ENCODE results near the gene STK16.

STK16 gene

GRCh38 chr2:219266886-219267285 is 21.6 kb downstream of the STK16 start:
- no peak for DNase-seq (ENCODE audit: low read depth)
- H3K4me3 ChIP-seq (ENCODE audit: low read length), result no peak overlapping the region
- TF ChIP-seq, protein P1, sequence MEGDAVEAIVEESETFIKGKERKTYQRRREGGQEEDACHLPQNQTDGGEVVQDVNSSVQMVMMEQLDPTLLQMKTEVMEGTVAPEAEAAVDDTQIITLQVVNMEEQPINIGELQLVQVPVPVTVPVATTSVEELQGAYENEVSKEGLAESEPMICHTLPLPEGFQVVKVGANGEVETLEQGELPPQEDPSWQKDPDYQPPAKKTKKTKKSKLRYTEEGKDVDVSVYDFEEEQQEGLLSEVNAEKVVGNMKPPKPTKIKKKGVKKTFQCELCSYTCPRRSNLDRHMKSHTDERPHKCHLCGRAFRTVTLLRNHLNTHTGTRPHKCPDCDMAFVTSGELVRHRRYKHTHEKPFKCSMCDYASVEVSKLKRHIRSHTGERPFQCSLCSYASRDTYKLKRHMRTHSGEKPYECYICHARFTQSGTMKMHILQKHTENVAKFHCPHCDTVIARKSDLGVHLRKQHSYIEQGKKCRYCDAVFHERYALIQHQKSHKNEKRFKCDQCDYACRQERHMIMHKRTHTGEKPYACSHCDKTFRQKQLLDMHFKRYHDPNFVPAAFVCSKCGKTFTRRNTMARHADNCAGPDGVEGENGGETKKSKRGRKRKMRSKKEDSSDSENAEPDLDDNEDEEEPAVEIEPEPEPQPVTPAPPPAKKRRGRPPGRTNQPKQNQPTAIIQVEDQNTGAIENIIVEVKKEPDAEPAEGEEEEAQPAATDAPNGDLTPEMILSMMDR (conservative IDR thresholded peaks at IDR 0.05; ENCODE audit: low read length), result no peak

GRCh38 chr2:219268294-219268693 is 23.0 kb downstream of the STK16 start:
- no peak overlapping the region for H3K4me3 ChIP-seq (ENCODE audit: low read length)
- TF ChIP-seq, protein P1 (conservative IDR thresholded peaks at IDR 0.05; ENCODE audit: low read length), result no peak
- DNase-seq (ENCODE audit: low read depth), result no peak

- no peak overlapping the region for H3K4me3 ChIP-seq (ENCODE audit: low read length)
- no peak for DNase-seq (ENCODE audit: low read depth)
Measured at GRCh38 chr2:219269362-219270054, 24.2 kb downstream of the STK16 start.

DNA sequence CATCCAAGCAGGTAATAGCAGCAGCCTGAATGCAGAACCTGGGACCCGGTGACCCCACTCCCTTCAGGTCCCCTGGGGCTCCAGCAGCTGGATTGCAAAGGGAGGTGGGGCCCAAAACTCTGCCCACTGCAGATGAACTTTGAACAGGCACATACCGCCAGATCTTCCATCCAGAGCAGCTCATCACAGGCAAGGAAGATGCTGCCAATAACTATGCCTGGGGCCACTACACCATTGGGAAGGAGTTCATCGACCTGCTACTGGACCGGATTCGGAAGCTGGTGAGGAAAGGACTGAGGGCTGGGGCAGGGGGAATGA is 24.7 kb downstream of the STK16 start:
- TF ChIP-seq, protein P1 (conservative IDR thresholded peaks at IDR 0.05; ENCODE audit: low read length), result no peak
- H3K4me3 ChIP-seq (ENCODE audit: low read length), result no peak overlapping the region
- no peak for DNase-seq (ENCODE audit: low read depth)

More at GRCh38 chr2:219269362-219270054, 24.2 kb downstream of the STK16 start:
- TF ChIP-seq, protein P1 (conservative IDR thresholded peaks at IDR 0.05; ENCODE audit: low read length), result no peak

DNA sequence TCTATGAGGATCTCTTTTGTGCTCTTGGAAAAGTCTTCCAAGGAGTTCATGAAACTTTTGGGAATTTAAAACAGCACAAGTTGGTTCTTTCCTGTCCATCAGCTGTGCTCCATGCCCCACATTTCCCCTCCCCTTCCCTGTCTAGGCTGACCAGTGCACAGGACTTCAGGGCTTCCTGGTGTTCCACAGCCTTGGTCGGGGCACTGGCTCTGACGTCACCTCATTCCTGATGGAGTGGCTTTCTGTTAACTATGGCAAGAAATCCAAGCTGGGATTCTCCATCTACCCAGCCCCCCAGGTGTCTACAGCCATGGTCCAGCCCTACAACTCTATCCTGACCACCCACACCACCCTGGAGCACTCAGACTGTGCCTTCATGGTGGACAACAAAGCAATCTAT is 25.7 kb downstream of the STK16 start:
- TF ChIP-seq, protein P1 (conservative IDR thresholded peaks at IDR 0.05; ENCODE audit: low read length), result no peak
- no peak for DNase-seq (ENCODE audit: low read depth)
- H3K4me3 ChIP-seq (ENCODE audit: low read length), result no peak overlapping the region

GRCh38 chr2:219272356-219272755 is 27.1 kb downstream of the STK16 start:
- no peak for DNase-seq (ENCODE audit: low read depth)
- no peak overlapping the region for H3K4me3 ChIP-seq (ENCODE audit: low read length)
- TF ChIP-seq, protein P1 (conservative IDR thresholded peaks at IDR 0.05; ENCODE audit: low read length), result no peak

DNA sequence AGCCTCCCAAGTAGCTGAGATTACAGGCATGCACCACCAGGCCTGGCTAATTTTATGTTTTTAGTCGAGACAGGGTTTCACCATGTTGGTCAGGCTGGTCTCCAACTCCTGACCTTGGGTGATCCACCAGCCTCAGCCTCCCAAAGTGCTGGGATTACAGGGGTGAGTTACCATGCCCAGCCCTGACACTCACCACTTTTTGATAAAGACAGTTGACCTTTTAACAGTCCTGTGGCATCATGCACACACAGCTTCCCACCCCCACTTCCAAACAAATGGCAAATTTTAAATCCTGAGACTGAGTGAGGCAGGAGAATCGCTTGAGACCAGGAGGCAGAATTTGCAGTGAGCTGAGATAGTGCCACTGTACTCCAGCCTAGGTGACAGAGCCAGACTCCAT is 27.7 kb downstream of the STK16 start:
- TF ChIP-seq, protein P1 (conservative IDR thresholded peaks at IDR 0.05; ENCODE audit: low read length), result no peak
- H3K4me3 ChIP-seq (ENCODE audit: low read length), result no peak overlapping the region
- DNase-seq (ENCODE audit: low read depth), result no peak
